GM23338 (cell line): ENCODE measurements around the gene DPF3.

Experiments
- CREB1 ChIP-seq: fragments of 250-450 bp; sonication (Bioruptor Pico); IDR thresholded peaks from 2 replicates; pipeline ENCODE4 v1.5.0; 2020; ENCODE audit warnings: low read depth, mild to moderate bottlenecking, moderate library complexity
- CTCF ChIP-seq, 2 experiments: fragments of 200-600 bp in 1 of 2; sonication (generic) in 1 of 2; conservative IDR thresholded peaks; 2 replicates each; pipeline versions ENCODE4 v1.5.1 to v1.6.1; 2016 to 2017; ENCODE audit warnings: antibody characterized with exemption in 2 of 2, low read depth in 2 of 2, mild to moderate bottlenecking in 2 of 2, moderate library complexity in 1 of 2
- ETS1 ChIP-seq: IDR thresholded peaks from 2 replicates; pipeline ENCODE4 v1.6.1; 2016; ENCODE audit warnings: antibody characterized with exemption
- EZH2 ChIP-seq: fragments of 200-600 bp; sonication (generic); IDR thresholded peaks from one replicate; pipeline ENCODE4 v1.8.0; 2017; ENCODE audit warnings: antibody characterized with exemption, mild to moderate bottlenecking, low read depth; ENCODE audit not compliant: unreplicated experiment
- EZH2phosphoT487 ChIP-seq: fragments of 200-600 bp; sonication (generic); IDR thresholded peaks from one replicate; pipeline ENCODE4 v1.8.1; 2018; ENCODE audit warnings: antibody characterized with exemption; ENCODE audit not compliant: unreplicated experiment
- JUNB ChIP-seq: IDR thresholded peaks from one replicate; pipeline ENCODE4 v1.6.1; 2016; ENCODE audit warnings: antibody characterized with exemption; ENCODE audit not compliant: unreplicated experiment
- NANOG ChIP-seq: IDR thresholded peaks from 2 replicates; pipeline ENCODE4 v1.6.1; 2016; ENCODE audit warnings: antibody characterized with exemption, borderline replicate concordance
- POLR2AphosphoS5 ChIP-seq: IDR thresholded peaks from 2 replicates; pipeline ENCODE4 v1.6.1; 2016; ENCODE audit warnings: antibody characterized with exemption, low read depth
- REST ChIP-seq: IDR thresholded peaks from one replicate; pipeline ENCODE4 v1.6.1; 2018; ENCODE audit warnings: antibody characterized with exemption; ENCODE audit not compliant: unreplicated experiment

- TF ChIP-seq CTCF (conservative IDR thresholded peaks at IDR 0.05; ENCODE audit: low read depth in 2 of 2) (no peak), POLR2AphosphoS5 (no peak), REST (no peak), JUNB (no peak), ETS1 (no peak), EZH2 (no peak), CREB1 (CRISPR knock-in tag) (no peak), EZH2phosphoT487 (no peak), NANOG (no peak)
Observed at GRCh38 chr14:72902801-72903530, 9.1 kb upstream of the DPF3 start.
